HUDEP-2 (cell line): ENCODE results near the gene SYNM.
"Not testable (repeated sequence)": the region's sequence is repeated elsewhere in the genome, so short reads cannot be mapped to it uniquely, and the experiment has no call there.

Experiments
- DNase-seq, 76 experiments: peaks; one replicate each; lab custom pipeline; 2025; ENCODE audit not compliant: unreplicated experiment in 76 of 76; lab: John Stamatoyannopoulos, UW

SYNM gene

DNA sequence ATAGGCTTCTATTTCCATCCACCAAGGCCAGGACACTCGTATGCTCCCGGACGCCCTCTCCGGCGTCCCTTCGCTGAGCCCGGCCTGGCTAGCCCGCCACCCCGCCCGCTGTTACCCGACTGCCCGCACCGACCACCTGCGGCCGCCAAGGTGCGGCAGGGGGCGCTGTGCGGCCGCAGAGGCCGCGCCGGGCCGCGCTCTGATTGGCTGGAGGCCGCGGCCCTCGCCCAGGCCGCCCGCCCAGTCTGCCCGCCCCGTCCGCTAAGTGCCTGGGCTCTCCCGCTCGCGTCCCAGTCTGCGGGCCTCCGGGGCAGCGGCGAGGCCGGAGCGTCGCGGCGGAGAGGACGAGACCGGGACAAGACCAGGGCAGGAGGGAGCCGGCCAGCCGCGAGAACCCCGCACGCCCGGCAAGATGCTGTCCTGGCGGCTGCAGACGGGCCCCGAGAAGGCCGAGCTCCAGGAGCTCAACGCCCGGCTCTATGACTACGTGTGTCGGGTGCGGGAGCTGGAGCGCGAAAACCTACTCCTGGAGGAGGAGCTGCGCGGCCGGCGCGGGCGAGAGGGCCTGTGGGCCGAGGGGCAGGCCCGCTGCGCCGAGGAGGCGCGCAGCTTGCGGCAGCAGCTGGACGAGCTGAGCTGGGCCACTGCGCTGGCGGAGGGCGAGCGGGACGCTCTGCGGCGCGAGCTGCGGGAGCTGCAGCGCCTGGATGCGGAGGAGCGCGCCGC is at the start of gene SYNM:
Gene SYNM (plus strand): TSS at position 293 of the 726 bp plus-strand sequence. CDS start 120 bp downstream, at position 413.
- peak in 44 of 76 experiments; percentile 3 to 60 (median 31) for DNase-seq

DNA sequence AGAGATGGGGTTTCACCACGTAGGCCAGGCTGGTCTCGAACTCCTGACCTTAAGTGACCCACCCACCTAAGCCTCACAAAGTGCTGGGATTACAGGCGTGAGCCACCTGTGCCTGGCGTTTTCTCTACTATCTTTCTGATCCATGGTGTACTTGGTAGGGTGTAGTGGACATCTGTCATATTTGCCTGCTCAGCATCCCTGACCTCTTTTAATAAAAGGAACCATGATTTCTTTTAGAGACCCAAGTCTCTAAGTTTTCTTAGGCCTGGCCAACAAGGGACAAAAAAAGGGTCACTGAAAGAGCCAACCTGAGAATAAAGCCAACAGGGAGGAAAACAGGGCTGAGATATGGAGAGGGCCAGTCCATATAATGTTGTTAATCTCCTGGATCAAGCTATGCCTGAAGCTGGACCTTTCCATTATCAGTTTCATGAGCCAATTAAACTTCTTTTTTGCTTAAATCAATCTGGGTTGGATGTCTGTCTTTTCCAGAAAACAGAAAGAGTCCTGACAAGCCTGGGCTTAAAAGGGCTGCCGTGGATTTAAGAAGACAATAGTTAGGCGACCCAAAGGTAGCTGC is 49.2 kb upstream of the SYNM start:
- no peak for DNase-seq

DNA sequence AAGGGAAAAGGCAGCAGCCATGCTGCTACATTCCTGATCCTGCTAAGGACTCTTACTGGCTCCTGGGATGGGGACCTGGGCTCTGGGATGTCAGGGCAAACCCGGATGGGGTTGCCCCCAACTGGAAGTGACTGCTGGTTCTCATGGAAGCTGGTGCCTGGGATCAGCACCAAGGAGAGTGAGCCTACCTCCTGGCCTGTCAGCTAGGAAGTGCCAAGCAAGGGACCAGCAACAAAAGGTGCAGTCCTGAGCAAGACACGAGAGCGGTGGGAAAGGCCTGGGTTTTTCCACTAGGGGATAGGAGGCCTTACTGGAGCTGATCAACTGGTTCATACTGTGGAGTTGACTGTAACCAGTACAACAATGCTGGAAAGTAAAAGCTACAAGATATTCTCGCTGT is 47.9 kb upstream of the SYNM start:
- DNase-seq = no peak

DNA sequence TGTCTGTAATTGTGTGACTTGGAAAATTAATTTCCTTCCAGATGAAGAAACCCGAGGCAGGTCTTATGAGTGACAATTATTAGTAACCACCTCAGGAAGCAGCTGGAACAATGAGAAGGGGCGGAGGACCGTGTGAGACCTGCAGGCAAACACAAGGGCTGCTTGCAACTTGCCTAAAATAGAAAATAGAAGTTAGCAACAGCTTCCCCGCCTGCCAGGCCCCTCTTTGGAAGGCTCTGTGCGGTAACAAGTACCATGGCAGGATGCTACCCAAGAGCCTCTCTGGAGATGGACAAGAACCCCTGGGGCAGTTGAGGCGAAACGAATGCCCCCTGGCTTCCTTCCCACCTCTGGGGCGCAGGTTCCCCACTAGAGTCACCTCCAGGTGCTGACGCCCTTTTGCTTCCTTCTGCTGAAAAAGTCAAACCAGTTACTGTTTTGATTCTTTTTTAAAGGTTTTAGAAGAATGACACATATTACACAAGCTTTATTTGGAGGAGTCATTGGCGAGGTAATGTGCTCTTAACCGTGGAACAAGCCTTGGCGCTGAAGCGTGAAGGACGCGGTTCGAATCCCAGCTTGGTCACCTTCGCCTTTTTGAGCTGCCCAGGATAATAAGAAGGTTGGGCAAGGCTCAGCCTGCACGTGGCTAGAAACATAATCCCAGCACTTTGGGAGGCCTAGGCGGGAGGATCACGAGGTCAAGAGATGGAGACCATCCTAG is 47.0 kb upstream of the SYNM start:
- DNase-seq = no peak

DNA sequence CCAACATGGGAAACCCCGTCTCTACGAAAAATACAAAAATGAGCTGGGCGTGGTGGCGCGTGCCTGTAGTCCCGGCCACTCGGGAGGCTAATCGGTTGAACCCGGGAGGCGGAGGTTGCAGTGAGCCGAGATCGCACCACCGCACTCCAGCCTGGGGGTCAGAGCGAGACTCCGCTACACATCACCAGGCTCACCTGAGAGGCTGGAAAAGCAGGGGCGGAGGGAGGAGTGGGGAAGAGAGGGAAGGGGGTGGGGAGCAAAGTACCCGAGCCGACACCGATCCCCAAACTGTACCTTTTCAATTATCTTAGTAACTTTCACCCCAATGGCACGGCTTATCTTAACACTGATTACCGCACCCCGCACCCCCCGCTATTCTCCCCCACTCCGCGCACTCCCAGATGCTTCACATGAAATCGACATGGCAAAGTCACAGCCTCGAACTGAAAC is 46.4 kb upstream of the SYNM start:
- no peak for DNase-seq

- DNase-seq = peak in 20 of 76 experiments; percentile 2 to 38 (median 9)
Observed at GRCh38 chr15:99059010-99059981, 45.6 kb upstream of the SYNM start.

DNA sequence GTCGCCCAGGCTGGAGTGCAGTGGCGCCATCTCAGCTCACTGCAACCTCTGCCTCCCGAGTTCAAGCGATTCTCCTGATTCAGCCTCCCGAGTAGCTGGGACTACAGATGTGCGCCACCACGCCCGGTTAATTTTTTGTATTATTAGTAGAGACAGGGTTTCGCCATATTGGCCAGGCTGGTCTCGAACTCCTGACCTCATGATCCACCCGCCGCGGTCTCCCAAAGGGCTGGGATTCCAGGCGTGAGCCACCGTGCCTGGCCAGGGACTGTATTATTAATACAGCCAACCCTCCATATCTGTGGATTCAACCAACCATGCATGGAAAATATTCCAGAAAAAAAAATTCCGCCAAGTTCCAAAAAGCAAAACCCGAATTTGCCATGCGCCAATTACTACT is 44.7 kb upstream of the SYNM start:
- not testable (repeated sequence) for DNase-seq

DNA sequence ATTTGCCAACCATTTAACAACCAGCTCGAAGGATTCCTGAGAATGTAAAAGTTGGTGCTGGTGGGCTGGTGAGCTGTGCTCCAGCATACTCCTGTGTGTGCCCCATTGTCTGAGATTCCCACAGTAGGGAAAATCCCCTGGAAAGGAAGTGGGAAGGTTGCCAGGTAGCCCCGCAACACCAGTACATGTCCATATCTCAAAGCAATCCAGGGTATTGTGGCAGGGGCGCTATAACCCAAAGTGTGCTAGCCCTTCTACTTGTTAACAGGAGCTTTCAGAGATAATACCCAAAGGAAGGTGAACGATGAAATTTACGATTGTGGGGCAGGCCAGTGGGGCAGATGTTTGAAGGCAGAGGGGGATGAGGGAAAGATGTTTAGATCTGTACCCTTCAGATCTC is 42.7 kb upstream of the SYNM start:
- no peak for DNase-seq

DNA sequence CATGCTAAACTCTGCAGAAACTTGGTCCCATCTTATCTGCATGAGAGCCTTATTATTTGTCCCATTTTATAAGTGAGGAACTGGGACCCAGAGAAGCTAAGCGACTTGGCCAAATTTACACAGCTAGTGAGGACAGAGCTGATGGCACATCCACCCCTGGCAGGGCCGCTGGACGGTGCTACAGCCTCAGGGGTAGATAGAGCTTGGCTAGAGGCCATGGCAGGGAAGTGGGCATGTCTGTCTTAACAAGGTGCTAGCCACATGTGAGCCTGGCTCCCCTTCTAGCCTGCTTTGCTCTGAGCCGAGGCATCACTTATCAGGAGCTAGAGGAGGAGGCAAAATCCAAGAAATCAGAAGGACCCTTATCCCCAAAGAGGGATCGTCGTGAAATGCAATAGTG is 36.7 kb upstream of the SYNM start:
- DNase-seq = no peak

- no peak for DNase-seq
Observed at GRCh38 chr15:99070208-99070607, 34.7 kb upstream of the SYNM start.

DNA sequence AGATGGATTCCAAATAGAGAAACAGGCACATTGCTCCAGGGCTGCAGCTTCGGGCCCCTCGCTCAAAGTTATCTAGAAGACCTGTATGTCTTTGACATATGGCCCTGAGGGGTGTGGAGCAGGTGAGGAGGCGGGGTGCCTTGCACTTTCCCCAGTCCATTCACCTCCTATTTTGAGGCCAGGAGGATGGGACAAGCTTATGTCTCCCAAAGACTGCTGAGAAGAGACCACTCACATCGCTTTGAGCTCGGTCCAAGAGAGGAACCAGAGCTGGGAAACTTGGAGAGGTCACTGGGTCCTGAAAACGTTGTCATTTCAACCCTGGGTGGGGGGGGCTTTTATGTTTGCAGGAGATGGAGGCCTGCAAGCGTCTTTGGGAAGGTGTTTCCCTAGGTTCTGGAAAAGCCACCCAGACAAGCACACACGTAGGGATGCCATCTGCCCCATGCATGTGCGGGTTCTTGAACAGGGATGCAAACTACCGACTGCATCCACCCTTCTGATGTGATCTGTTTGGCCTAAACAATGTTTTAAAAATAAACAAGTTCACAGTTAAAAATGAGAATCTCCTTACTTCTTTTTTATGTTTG is 33.7 kb upstream of the SYNM start:
- no peak for DNase-seq

DNA sequence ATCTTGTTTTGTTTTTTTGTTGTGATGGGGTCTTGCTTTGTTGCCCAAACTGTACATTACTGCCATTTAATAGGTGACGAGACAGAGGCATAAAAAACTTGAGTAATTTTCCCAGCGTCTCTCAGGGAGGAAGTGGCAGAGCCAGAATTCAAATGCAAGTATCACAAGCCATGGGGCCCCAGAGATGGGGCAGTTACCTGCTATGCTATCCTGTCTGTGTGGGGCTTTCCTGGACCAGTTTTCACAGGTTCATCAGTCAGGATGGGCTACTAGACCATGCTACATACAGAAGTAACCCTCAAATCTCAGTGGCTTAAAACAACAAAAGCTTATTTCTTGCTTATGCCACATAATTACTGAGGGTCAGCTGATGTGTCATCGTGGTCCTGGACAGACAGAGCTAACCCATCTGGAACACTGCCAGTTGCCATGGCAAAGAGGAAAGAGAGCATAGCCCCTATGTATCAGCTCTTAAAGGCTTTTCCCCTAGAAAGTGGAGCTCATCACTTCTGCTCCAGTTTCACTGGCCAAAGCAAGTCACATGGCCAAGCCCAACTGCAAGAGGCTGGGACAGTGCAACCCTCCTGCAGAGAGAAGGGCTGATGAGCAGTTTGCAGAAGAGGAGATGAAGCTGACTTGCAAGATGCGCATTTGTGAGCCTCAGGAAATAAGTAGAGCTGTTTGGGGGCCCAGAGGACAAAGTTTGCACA is 31.7 kb upstream of the SYNM start:
- no peak for DNase-seq

GRCh38 chr15:99074446-99074845 is 30.4 kb upstream of the SYNM start:
- no peak for DNase-seq

DNA sequence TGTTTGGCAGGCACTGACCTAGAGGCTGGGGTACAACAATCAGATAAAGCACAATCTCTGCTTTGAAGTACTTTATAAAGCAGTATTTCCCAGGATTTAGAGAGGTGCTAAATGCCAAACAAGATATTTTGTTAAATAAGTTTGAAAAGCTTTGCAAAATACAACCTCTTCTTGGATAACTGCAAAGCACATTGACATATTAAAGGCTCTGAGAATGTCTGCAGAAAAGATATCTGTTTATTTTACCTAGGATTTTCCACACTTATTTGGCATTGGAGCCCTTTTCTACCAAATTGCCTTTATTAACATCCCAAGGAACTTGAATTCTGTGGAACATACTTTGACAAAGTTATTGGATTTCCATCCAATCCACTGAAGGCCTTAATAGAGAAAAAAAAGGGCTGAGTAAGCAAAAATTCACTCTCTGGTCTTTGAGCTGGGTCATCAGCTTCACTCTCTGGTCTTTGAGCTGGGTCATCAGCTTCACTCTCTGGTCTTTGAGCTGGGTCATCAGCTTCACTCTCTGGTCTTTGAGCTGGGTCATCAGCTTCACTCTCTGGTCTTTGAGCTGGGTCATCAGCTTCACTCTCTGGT is 29.7 kb upstream of the SYNM start:
- not testable (repeated sequence) for DNase-seq

DNA sequence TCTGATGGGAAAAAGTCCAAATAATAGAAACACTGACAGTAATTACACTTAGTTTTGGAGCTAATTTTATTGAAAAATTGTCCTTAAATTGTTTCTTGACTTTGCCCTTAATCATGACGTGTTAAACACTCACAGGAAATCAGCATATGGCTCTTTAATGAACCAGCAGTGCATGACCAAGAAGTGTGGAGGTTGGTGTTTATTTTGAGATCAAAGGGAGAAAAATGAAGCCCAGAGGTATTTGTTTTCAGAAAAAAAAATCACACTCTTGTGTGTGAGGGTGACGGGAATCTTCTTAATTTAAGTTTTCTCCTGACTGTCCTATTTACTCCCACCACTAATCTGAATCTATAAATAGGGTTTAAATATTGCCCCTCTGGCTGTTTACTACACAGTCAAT is 28.8 kb upstream of the SYNM start:
- no peak for DNase-seq

GRCh38 chr15:99076555-99077308 is 28.1 kb upstream of the SYNM start:
- DNase-seq = peak in 38 of 76 experiments; percentile 4 to 63 (median 37)

DNA sequence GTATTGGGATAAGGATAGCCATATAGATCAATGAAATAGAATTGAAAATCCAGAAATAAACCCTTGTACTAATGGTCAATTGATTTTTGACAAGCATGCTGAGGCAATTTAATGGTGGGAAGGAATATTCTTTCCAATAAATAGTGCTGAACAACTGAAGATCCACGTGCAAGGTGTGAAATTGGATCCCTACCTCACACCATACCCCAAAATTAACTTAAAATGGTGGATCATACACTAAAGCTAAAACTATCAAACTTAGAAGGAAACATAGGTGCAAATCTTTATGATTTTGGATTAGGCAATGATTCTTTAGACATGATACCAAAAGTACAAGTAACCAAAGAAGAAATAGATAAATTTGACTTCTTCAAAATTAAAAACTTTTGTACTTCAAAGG is 22.1 kb upstream of the SYNM start:
- no peak for DNase-seq

GRCh38 chr15:99084965-99085364 is 19.9 kb upstream of the SYNM start:
- DNase-seq = no peak
